ENCODE measurements around the gene C1QTNF6. TPM values are rescaled to one million over a fixed set of nuclear protein-coding genes. Genes with fewer than 3 reads are reported as not detected.

C1QTNF6 gene
- total RNA-seq, 1 donor from 2014 or later: 6.0 TPM

DNA sequence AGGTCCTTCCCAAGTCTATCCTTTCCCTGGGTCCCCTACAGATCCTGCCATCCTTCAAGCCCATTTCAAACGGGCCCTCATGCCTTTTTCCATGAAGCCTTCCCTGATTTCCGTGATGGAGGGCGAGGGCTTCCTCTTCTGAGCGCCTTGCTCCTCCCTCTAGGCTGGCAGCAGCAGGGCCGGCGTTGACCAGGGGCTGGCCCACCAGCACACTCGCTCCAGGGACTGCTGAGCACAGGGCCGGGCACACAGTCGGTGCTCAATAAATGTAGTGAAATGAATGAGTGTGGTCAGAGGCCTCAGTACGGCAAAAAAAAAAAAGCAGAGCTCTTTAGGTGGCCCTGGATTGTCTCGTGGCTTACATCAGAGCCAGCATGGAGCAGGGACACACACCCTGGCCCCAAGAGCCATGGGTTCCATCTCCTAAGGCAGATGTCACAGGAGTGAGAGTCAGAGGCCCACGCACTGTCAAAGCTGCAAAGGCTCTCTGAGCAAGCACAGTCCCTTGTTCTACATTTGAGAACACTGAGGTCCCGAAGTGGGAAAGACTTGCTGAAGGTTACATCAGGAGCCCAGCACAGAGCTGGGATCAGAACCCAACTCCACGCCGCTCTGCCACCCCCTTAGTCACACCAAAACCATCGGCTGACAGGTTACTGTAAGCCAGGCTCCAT lies 41.4 kb downstream of the C1QTNF6 start:
- H3K4me2 ChIP-seq (ENCODE audit: low read length): no peak overlapping the region
- H3K27ac ChIP-seq (ENCODE audit: low read depth, low read length): no peak overlapping the region
- H3K9me3 Mint-ChIP-seq (ENCODE audit: unreplicated experiment): no peaks in the 10 kb centered on the region
- H3K4me1 ChIP-seq (ENCODE audit: insufficient read depth, low read length): peaks cover 3% of the 10 kb centered on the region
- peaks cover 34% of the 10 kb centered on the region for H3K27me3 Mint-ChIP-seq (ENCODE audit: low read depth, unreplicated experiment)
- no peak for FAIRE-seq
- no peak overlapping the region for H3K4me3 ChIP-seq (ENCODE audit: insufficient read depth, low read depth, low read length)
- H3K36me3 Mint-ChIP-seq (ENCODE audit: low read depth, unreplicated experiment): no peaks in the 10 kb centered on the region
- H3K27ac Mint-ChIP-seq (ENCODE audit: unreplicated experiment): no peak overlapping the region
- H3K79me2 ChIP-seq (ENCODE audit: insufficient read depth, low read length): no peaks in the 10 kb centered on the region
- H3K4me3 Mint-ChIP-seq (ENCODE audit: unreplicated experiment): no peak overlapping the region
- H2AFZ ChIP-seq (ENCODE audit: low read depth, low read length): no peak overlapping the region
- TF ChIP-seq, protein P1, sequence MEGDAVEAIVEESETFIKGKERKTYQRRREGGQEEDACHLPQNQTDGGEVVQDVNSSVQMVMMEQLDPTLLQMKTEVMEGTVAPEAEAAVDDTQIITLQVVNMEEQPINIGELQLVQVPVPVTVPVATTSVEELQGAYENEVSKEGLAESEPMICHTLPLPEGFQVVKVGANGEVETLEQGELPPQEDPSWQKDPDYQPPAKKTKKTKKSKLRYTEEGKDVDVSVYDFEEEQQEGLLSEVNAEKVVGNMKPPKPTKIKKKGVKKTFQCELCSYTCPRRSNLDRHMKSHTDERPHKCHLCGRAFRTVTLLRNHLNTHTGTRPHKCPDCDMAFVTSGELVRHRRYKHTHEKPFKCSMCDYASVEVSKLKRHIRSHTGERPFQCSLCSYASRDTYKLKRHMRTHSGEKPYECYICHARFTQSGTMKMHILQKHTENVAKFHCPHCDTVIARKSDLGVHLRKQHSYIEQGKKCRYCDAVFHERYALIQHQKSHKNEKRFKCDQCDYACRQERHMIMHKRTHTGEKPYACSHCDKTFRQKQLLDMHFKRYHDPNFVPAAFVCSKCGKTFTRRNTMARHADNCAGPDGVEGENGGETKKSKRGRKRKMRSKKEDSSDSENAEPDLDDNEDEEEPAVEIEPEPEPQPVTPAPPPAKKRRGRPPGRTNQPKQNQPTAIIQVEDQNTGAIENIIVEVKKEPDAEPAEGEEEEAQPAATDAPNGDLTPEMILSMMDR (IDR thresholded peaks at IDR 0.05; ENCODE audit: insufficient read depth, low read depth, low read length): no peak
- no peak for TF ChIP-seq EZH2 (IDR thresholded peaks at IDR 0.05; ENCODE audit: insufficient read depth, low read length)
- H3K27me3 ChIP-seq (ENCODE audit: insufficient read depth, low read length): peaks cover 5% of the 10 kb centered on the region
- no peak overlapping the region for H3K9ac ChIP-seq (ENCODE audit: low read length)
- peaks cover 4% of the 10 kb centered on the region for H3K4me1 Mint-ChIP-seq (ENCODE audit: low read depth, unreplicated experiment)
- no peaks in the 10 kb centered on the region for H4K20me1 ChIP-seq (ENCODE audit: insufficient read depth, low read length)
- H3K36me3 ChIP-seq (ENCODE audit: insufficient read depth, low read length): no peaks in the 10 kb centered on the region
- DNase-seq (ENCODE audit: low read depth): no peak
- H3K9me3 ChIP-seq (ENCODE audit: insufficient read depth, low read depth, low read length): no peaks in the 10 kb centered on the region

DNA sequence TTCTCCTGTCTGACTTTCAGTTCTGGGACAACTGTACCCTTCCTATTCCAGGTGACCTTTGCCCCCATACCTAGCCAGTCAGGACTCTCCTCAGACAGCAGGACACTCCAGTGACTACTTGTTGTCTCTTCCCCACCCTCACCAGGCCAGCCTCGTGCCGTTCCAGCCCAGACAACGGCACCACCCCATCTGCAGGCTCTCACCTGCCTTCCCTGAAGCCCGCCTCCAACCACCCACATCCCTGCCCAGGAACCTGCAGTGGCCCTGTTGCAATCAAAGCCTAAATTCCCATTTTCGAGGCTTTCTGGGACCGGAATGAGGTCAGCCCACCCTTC lies 42.0 kb downstream of the C1QTNF6 start:
- H3K4me1 ChIP-seq (ENCODE audit: insufficient read depth, low read length): peaks cover 3% of the 10 kb centered on the region
- TF ChIP-seq, protein P1 (IDR thresholded peaks at IDR 0.05; ENCODE audit: insufficient read depth, low read depth, low read length): no peak
- TF ChIP-seq EZH2 (IDR thresholded peaks at IDR 0.05; ENCODE audit: insufficient read depth, low read length): no peak
- Mint-ChIP-seq H3K4me3 (ENCODE audit: unreplicated experiment) (no peak overlapping the region), H3K27me3 (ENCODE audit: low read depth, unreplicated experiment) (peaks cover 34% of the 10 kb centered on the region), H3K27ac (ENCODE audit: unreplicated experiment) (no peak overlapping the region), H3K36me3 (ENCODE audit: low read depth, unreplicated experiment) (no peaks in the 10 kb centered on the region), H3K4me1 (ENCODE audit: low read depth, unreplicated experiment) (peaks cover 4% of the 10 kb centered on the region), H3K9me3 (ENCODE audit: unreplicated experiment) (no peaks in the 10 kb centered on the region)
- H3K36me3 ChIP-seq (ENCODE audit: insufficient read depth, low read length): no peaks in the 10 kb centered on the region
- FAIRE-seq: no peak
- peaks cover 5% of the 10 kb centered on the region for H3K27me3 ChIP-seq (ENCODE audit: insufficient read depth, low read length)
- H4K20me1 ChIP-seq (ENCODE audit: insufficient read depth, low read length): no peaks in the 10 kb centered on the region
- H3K9me3 ChIP-seq (ENCODE audit: insufficient read depth, low read depth, low read length): no peaks in the 10 kb centered on the region
- H3K4me3 ChIP-seq (ENCODE audit: insufficient read depth, low read depth, low read length): no peak overlapping the region
- no peak overlapping the region for H3K27ac ChIP-seq (ENCODE audit: low read depth, low read length)
- no peak overlapping the region for H2AFZ ChIP-seq (ENCODE audit: low read depth, low read length)
- H3K9ac ChIP-seq (ENCODE audit: low read length): no peak overlapping the region
- H3K79me2 ChIP-seq (ENCODE audit: insufficient read depth, low read length): no peaks in the 10 kb centered on the region
- no peak overlapping the region for H3K4me2 ChIP-seq (ENCODE audit: low read length)
- no peak for DNase-seq (ENCODE audit: low read depth)

All from astrocyte (in vitro differentiated cells and primary cell).